SU-DHL-6 (cell line): Measurements from ENCODE around the gene ADAM17.
"Not testable (repeated sequence)": the region's sequence is repeated elsewhere in the genome, so short reads cannot be mapped to it uniquely, and the experiment has no call there.

Source experiments
- H2AFZ ChIP-seq: fragments of 200-600 bp; sonication (generic); 2 replicates; pipeline ENCODE4 v1.6.1; 2014; ENCODE audit warnings: low read depth, mild to moderate bottlenecking, moderate library complexity, mixed read lengths, antibody characterized with exemption, low read length; ENCODE audit not compliant: severe bottlenecking
- H3F3A ChIP-seq: fragments of 200-600 bp; shearing (Covaris generic); 2 replicates; pipeline ENCODE4 v1.6.0; 2016; ENCODE audit warnings: antibody characterized with exemption, mild to moderate bottlenecking; ENCODE audit not compliant: insufficient read depth
- H3K27ac ChIP-seq: fragments of 200-600 bp; sonication (generic); 2 replicates; pipeline ENCODE4 v1.5.1; 2016; ENCODE audit warnings: low read depth, mild to moderate bottlenecking, low read length, moderate library complexity, mixed read lengths
- H3K27me3 ChIP-seq: fragments of 200-600 bp; sonication (generic), shearing (Covaris generic); 2 replicates; pipeline ENCODE4 v1.6.0; 2014; ENCODE audit warnings: mild to moderate bottlenecking, low read length
- H3K36me3 ChIP-seq: fragments of 200-600 bp; sonication (generic); 2 replicates; pipeline ENCODE4 v1.6.1; 2014; ENCODE audit warnings: mild to moderate bottlenecking, low read length, mixed read lengths
- H3K4me2 ChIP-seq: fragments of 300-600, 200-600 bp; shearing (Covaris generic), sonication (generic); 2 replicates; pipeline ENCODE4 v1.6.0; 2014; ENCODE audit warnings: low read length, low read depth, mild to moderate bottlenecking; ENCODE audit not compliant: poor library complexity, severe bottlenecking
- H3K4me3 ChIP-seq: fragments of 200-600 bp; sonication (generic); 2 replicates; pipeline ENCODE4 v1.5.1; 2014; ENCODE audit warnings: antibody characterized with exemption, low read length, mild to moderate bottlenecking, mixed read lengths; ENCODE audit not compliant: insufficient read depth, poor library complexity, severe bottlenecking
- H3K79me2 ChIP-seq: fragments of 200-600 bp; sonication (generic); 2 replicates; pipeline ENCODE4 v1.6.1; 2014; ENCODE audit warnings: mild to moderate bottlenecking, low read length, moderate library complexity; ENCODE audit not compliant: insufficient read depth
- H3K9ac ChIP-seq: fragments of 200-600 bp; sonication (generic); 2 replicates; pipeline ENCODE4 v1.7.0; 2014; ENCODE audit warnings: mild to moderate bottlenecking, low read length
- H3K9me2 ChIP-seq: fragments of 200-600 bp; sonication (generic); replicated peaks from 2 replicates; pipeline ENCODE4 v1.6.1; 2014; ENCODE audit warnings: low read length; ENCODE audit not compliant: insufficient read depth
- H3K9me3 ChIP-seq: fragments of 200-600 bp; sonication (generic); 2 replicates; pipeline ENCODE4 v1.6.1; 2014; ENCODE audit warnings: low read length, mixed read lengths; ENCODE audit not compliant: insufficient read depth
- H4K20me1 ChIP-seq: fragments of 200-600 bp; sonication (generic); 2 replicates; pipeline ENCODE4 v1.6.1; 2014; ENCODE audit warnings: low read depth, mild to moderate bottlenecking, antibody characterized with exemption, low read length, moderate library complexity, mixed read lengths
- EZH2phosphoT487 ChIP-seq: fragments of 200-600 bp; sonication (generic), shearing (Covaris generic); conservative IDR thresholded peaks from 2 replicates; pipeline ENCODE4 v1.6.1; 2018; ENCODE audit warnings: mild to moderate bottlenecking, antibody characterized with exemption, low read length, moderate library complexity, mixed read lengths
- TF ChIP-seq, protein P1 (sequence below): fragments of 200-600 bp; sonication (generic); IDR thresholded peaks from one replicate; pipeline ENCODE4 v1.5.1; 2017; ENCODE audit warnings: antibody characterized with exemption, mild to moderate bottlenecking, low read length, moderate library complexity; ENCODE audit not compliant: insufficient read depth, poor library complexity, severe bottlenecking

ADAM17 gene

GRCh38 chr2:9518780-9519179 is 36.9 kb downstream of the ADAM17 start:
- H3K27me3 ChIP-seq = no peaks in the 10 kb centered on the region

DNA sequence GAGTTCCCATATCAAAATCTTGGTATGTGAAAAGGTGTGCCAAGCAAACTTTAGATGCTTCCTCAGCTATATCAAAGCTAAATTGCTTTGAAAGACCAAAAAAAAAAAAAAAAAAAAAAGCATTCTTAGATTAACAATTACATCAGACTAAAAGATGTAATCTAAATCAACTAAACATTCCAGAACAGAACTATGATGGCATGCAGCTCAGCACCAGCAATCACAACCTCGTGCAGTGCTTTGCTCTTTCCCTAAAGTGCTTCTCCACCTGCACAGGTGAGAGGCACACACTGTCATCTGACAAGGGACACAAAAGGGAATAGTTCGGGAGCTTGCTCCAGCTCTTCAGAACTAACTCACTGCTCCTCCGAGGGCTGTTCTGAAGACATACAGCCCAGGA is 37.5 kb downstream of the ADAM17 start:
- no peaks in the 10 kb centered on the region for H3K9me2 ChIP-seq
- H3K4me3 ChIP-seq = no peak overlapping the region
- no peaks in the 10 kb centered on the region for H3K79me2 ChIP-seq
- H3K9me3 ChIP-seq = no peaks in the 10 kb centered on the region
- 0 out of 2 replicates have a peak, but pooled peaks cover 7% of the 10 kb centered on the region for H3F3A ChIP-seq
- no peaks in the 10 kb centered on the region for H3K27me3 ChIP-seq
- peaks cover 36% of the 10 kb centered on the region for H3K36me3 ChIP-seq
- H4K20me1 ChIP-seq = no peaks in the 10 kb centered on the region
- no peak overlapping the region for H2AFZ ChIP-seq
- TF ChIP-seq, protein P1, sequence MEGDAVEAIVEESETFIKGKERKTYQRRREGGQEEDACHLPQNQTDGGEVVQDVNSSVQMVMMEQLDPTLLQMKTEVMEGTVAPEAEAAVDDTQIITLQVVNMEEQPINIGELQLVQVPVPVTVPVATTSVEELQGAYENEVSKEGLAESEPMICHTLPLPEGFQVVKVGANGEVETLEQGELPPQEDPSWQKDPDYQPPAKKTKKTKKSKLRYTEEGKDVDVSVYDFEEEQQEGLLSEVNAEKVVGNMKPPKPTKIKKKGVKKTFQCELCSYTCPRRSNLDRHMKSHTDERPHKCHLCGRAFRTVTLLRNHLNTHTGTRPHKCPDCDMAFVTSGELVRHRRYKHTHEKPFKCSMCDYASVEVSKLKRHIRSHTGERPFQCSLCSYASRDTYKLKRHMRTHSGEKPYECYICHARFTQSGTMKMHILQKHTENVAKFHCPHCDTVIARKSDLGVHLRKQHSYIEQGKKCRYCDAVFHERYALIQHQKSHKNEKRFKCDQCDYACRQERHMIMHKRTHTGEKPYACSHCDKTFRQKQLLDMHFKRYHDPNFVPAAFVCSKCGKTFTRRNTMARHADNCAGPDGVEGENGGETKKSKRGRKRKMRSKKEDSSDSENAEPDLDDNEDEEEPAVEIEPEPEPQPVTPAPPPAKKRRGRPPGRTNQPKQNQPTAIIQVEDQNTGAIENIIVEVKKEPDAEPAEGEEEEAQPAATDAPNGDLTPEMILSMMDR = no peak
- TF ChIP-seq EZH2phosphoT487 = no peak
- H3K4me2 ChIP-seq = no peak overlapping the region
- no peak overlapping the region for H3K9ac ChIP-seq
- H3K27ac ChIP-seq = no peak overlapping the region

More at GRCh38 chr2:9518780-9519179, 36.9 kb downstream of the ADAM17 start:
- TF ChIP-seq EZH2phosphoT487 = no peak
- TF ChIP-seq, protein P1 = no peak
- Histone ChIP-seq H3K9me2 (no peaks in the 10 kb centered on the region), H3K9me3 (no peaks in the 10 kb centered on the region), H3K4me2 (no peak overlapping the region), H3K27ac (no peak overlapping the region), H2AFZ (no peak overlapping the region), H3K36me3 (peaks cover 40% of the 10 kb centered on the region), H3K4me3 (no peak overlapping the region), H4K20me1 (no peaks in the 10 kb centered on the region), H3K79me2 (no peaks in the 10 kb centered on the region), H3K9ac (no peak overlapping the region), H3F3A (0 out of 2 replicates have a peak, but pooled peaks cover 13% of the 10 kb centered on the region)

GRCh38 chr2:9517118-9517782 is 38.4 kb downstream of the ADAM17 start:
- Histone ChIP-seq H3K4me2 (no peak overlapping the region), H4K20me1 (no peaks in the 10 kb centered on the region), H3K9me2 (no peaks in the 10 kb centered on the region), H3K79me2 (no peaks in the 10 kb centered on the region), H3K9me3 (no peaks in the 10 kb centered on the region), H3K9ac (no peak overlapping the region), H3K27me3 (no peaks in the 10 kb centered on the region), H3K36me3 (peaks cover 33% of the 10 kb centered on the region; the same call in 1 of the 2 replicates), H3K4me3 (no peak overlapping the region), H2AFZ (no peak overlapping the region), H3K27ac (no peak overlapping the region), H3F3A (no peaks in the 10 kb centered on the region)
- TF ChIP-seq, protein P1 = no peak
- no peak for TF ChIP-seq EZH2phosphoT487

GRCh38 chr2:9513946-9514345 is 41.7 kb downstream of the ADAM17 start:
- H3K9ac ChIP-seq, H3F3A ChIP-seq, H3K79me2 ChIP-seq, H3K27ac ChIP-seq, H2AFZ ChIP-seq, H4K20me1 ChIP-seq, H3K4me2 ChIP-seq, H3K9me2 ChIP-seq, H3K4me3 ChIP-seq, H3K9me3 ChIP-seq, H3K27me3 ChIP-seq: not testable (repeated sequence)
- peaks cover 28% of the 10 kb centered on the region; the same call in 1 of the 2 replicates for H3K36me3 ChIP-seq
